ENCODE measurements around the gene BBS10.
A peak's percentile ranks its signal among the peaks of the same experiment; 100 is the strongest.

BBS10 gene

DNA sequence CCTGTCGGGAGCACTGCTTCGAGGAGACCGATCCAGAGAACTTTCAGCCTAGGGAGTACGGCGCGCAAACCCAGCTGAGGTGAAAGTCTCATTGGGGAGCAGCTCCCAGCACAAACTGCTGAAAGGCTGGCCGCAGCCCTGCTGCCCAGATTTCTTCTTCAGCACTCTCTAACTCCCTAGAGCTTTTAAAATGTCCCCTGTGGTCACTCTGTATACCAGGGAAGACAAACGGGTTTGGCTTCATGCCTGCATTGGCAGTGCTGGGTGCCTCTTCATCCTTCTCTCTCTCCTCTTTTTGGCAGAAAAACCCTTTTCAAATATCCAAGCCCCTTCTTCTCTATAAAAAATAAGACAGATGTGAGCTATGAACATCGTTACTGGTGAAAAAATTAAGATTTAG lies 34.9 kb downstream of the BBS10 start:
- no peak for FAIRE-seq
- TF ChIP-seq POLR2A (IDR thresholded peaks at IDR 0.05; ENCODE audit: low read depth, low read length), result no peak

DNA sequence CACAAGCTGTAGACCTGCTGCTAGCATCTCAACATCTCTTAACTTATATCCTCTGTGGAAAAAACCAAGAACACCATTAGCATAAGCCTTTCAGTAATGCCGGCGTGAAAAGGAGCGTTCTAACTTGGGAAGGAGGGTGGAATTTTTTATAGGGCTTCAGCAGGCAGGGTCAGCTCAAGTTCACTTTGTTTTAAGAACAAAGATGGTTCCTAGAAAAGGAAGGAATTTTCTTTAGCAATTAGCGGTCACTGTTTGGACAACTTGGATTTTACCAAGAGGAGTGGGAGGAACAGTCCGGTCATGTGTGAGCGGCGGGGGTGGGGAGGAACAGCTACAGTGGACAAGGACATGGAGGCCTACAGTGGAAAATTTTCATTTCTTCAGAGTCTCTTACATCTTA lies 35.9 kb downstream of the BBS10 start:
- DNase-seq (ENCODE audit: insufficient read length, low spot score) (no peak), FAIRE-seq (no peak)
- no peak for TF ChIP-seq POLR2A (IDR thresholded peaks at IDR 0.05; ENCODE audit: low read depth, low read length)

More for the DNA sequence above, 34.9 kb downstream of the BBS10 start:
- no peak for DNase-seq (ENCODE audit: insufficient read length, low spot score)

DNA sequence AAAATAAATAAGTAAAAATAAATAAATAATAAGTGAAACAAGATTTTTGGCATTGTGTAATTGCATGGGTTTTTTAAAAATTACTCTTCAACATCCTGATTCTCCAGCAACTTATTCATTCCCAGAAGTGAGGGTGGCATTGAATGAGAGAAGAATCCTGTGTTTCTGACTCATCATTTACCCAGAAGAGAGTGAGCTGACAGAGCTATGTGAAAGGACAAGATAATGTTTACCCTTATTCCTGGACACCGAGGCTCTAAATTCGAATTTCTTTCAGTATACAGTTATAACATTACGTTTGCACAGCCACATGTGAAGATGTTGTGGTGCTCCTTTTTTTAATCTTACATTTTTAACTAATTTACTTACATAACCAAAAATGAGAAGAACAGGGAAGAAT lies 36.4 kb downstream of the BBS10 start:
- no peak for TF ChIP-seq POLR2A (IDR thresholded peaks at IDR 0.05; ENCODE audit: low read depth, low read length)
- no peak for FAIRE-seq
- DNase-seq (ENCODE audit: insufficient read length, low spot score), result no peak

DNA sequence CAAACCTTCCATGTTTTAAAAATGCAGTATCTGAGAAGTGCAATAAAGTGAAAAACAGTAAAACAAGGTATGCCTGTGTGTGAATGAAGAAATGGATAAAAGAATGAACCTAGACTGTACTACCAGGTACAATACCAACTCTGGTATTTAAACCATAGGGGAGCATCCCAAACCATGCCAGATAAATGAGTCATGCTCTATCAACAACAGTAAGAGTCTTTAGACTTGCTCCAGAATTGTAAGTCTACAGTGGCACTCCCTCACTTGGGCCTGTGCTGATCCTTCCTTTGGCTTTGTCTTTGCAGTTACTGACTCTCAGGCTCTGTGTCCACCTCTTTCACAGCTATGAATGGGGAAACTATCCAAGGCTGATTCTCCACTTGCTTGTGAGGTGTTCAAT lies 38.1 kb downstream of the BBS10 start:
- peak; percentile 85 for FAIRE-seq
- DNase-seq (ENCODE audit: insufficient read length, low spot score), result peak; percentile 47
- no peak for TF ChIP-seq POLR2A (IDR thresholded peaks at IDR 0.05; ENCODE audit: low read depth, low read length)

DNA sequence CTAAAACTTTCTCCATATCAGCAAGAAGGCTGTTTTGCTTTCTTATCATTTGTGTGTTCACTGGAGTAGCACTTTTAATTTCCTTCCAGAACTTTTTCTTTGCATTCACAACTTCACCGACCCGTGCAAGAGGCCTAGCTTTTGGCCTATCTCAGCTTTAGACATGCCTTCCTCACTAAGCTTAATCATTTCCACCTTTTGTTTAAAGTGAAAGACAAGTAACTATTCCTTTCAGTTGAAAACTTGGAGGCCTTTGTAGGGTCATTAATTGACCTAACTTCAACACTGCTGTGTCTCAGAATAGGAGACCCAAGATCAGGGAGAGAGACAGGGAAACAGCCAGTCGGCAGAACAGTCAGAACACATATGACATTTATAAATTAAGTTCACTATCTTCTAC lies 39.3 kb downstream of the BBS10 start:
- no peak for DNase-seq (ENCODE audit: insufficient read length, low spot score)
- no peak for FAIRE-seq
- no peak for TF ChIP-seq POLR2A (IDR thresholded peaks at IDR 0.05; ENCODE audit: low read depth, low read length)

DNA sequence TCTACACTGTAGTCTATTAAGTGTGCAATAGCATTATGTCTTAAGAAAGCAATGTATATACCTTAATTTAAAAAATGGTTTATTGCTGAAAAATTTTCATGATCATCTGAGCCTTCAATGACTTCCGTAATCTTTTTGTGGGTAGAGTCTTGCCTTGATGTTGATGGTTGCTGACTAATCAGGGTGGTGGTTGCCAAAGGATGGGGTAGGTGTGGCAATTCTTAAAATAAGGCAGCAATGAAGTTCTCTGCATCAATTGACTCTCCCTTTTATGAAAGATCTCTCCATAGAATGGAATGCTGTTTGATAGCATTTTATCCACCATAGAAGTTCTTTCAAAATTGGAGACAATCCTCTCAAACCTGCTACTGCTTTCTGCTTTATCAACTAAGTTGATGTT lies 41.1 kb downstream of the BBS10 start:
- no peak for FAIRE-seq
- DNase-seq (ENCODE audit: insufficient read length, low spot score), result no peak
- TF ChIP-seq POLR2A (IDR thresholded peaks at IDR 0.05; ENCODE audit: low read depth, low read length), result no peak

DNA sequence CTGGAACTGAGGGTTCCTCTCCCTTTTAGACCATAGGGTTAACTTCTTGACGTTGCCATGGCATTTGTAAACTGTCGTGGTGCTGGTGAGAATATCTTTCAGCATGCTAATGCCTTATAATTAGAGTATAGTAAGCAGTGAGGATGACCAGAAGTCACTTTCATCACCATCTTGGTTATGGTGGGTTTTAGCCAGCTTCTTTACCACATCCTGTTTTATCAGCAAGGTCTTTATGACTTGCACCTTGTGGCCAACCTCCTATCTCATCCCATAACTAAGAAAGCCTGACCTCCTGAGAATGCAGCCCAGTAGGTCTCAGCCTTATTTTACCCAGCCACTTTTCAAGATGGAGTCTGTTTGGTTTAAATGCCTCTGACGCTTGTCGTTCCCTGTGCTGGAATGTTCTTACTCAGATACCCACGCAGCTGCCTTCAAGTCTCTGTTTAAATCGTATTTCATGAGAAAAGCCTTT lies 44.2 kb downstream of the BBS10 start:
- no peak for FAIRE-seq
- TF ChIP-seq POLR2A (IDR thresholded peaks at IDR 0.05; ENCODE audit: low read depth, low read length), result no peak
- DNase-seq (ENCODE audit: insufficient read length, low spot score), result no peak

DNA sequence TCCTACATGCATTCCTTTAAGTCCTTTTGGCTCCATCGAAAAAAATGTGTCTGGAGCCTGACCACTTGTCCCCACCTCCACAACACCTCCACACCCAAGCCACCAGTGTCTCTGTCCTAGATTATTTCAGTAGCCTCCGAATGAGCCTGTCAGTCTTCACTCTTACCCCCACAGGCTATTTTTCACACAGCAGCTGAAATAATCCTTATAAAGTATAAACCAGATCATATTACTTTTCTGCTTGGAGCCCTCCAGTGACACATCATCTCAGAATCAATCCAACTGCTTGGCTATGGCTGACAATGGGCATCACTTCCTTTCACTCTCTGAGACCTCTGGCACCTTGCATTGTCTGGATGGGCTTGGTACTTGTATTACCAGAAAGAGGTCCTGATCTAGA lies 44.9 kb downstream of the BBS10 start:
- no peak for TF ChIP-seq POLR2A (IDR thresholded peaks at IDR 0.05; ENCODE audit: low read depth, low read length)
- no peak for FAIRE-seq
- no peak for DNase-seq (ENCODE audit: insufficient read length, low spot score)

DNA sequence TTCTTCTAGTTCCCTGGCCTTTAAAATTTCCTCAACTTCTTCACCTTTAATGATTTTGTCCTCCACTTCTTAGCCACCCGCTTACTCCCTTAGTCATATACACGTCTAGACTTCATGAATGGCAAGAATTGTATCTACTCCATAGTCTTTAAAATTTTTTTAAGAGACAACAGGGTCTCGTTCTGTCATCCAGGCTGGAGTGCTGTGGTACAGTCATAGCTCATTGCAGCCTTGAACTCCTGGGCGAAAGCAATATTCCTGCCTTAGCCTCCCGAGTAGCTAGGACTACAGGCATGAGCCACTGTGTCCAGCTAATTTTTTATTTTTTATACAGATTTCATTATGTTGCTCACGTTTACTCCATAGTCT lies 47.9 kb downstream of the BBS10 start:
- DNase-seq (ENCODE audit: insufficient read length, low spot score) (no peak), FAIRE-seq (no peak)
- no peak for TF ChIP-seq POLR2A (IDR thresholded peaks at IDR 0.05; ENCODE audit: low read depth, low read length)

DNA sequence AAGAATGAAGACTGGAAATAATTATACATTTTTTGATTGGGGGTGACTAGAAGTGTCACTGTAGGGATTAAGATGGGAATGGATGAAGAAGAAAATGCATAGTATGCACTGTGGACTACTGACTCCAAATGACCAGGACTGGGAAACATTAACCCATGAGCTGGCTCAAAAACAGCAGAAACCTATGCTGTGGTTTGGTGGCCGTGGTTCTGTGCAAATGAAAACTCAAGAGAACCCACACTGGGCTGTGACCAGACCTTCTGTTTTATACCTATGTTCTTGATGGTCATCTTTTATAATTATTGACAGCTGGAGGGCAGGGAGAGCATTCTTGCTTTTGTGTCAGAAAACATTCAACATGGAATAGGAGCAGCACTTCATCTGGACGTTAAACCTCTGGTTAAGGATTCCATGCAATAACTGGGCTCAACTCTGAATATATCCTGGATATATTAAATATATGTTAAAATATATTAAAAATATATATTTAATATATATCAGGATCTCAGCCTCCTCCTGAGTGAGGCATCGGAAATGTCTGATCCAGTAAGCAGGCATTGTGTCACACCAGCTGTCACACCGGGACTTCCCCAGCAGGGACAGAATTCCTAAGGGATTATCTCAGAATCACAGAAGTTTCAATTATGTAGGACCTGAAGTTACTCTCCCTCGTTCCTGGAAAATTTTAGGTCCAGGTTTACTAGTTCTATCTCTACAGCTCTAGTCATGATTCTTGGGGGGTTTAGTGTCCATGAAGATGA lies 48.5 kb downstream of the BBS10 start:
- DNase-seq (ENCODE audit: insufficient read length, low spot score) (no peak), FAIRE-seq (no peak)
- TF ChIP-seq POLR2A (IDR thresholded peaks at IDR 0.05; ENCODE audit: low read depth, low read length), result no peak

Data from H54 (cell line).